IMR-90 (cell line): ENCODE data around the gene CBL. TPM values are rescaled to one million over a fixed set of nuclear protein-coding genes. Genes with fewer than 3 reads are reported as not detected.

Source experiments
- ATAC-seq: fragments of 200-7000 bp; cut with Tn5 transposase; 2 replicates; pipeline ENCODE4 v1.9.1; 2020; ENCODE audit warnings: low read depth, mild to moderate bottlenecking, moderate library complexity
- BruUV-seq: library from RNA; stranded (reverse); fragments of 400-500 nt; replicated peaks from 2 replicates; lab custom pipeline; 2021; lab: Mats Ljungman, UMichigan
- CTCF ChIA-PET: fragments of 300-600 bp; formaldehyde crosslinking; extraction: SDS; loops from one replicate; lab custom pipeline; 2021; ENCODE audit warnings: antibody characterized with exemption; lab: Yijun Ruan, JAX
- POLR2A ChIA-PET: fragments of 300-600 bp; sonication (Branson Sonifier 250); formaldehyde crosslinking; loops from one replicate; lab custom pipeline; 2022; ENCODE audit warnings: antibody characterized with exemption; ENCODE audit not compliant: unreplicated experiment; lab: Charles Lee
- DNase-seq: peaks from one replicate; pipeline ENCODE4 v3.0.0; 2013
- H2AFZ ChIP-seq: replicated peaks from 2 replicates; pipeline ENCODE3; 2013; ENCODE audit warnings: low read length, mild to moderate bottlenecking; ENCODE audit not compliant: poor library complexity
- H2AK5ac ChIP-seq: 2 replicates; pipeline ENCODE4 v1.6.1; 2013; ENCODE audit warnings: low read depth, low read length, inconsistent platforms
- H2AK9ac ChIP-seq: replicated peaks from 2 replicates; pipeline ENCODE3; 2013; ENCODE audit warnings: mild to moderate bottlenecking, low read depth, low read length, moderate library complexity; ENCODE audit not compliant: poor library complexity
- H2BK120ac ChIP-seq: 2 replicates; pipeline ENCODE4 v1.6.1; 2013; ENCODE audit warnings: low read depth, low read length, inconsistent platforms
- H2BK15ac ChIP-seq: 3 replicates; pipeline ENCODE4 v1.6.1; 2013; ENCODE audit warnings: low read depth, low read length, inconsistent platforms
- H2BK20ac ChIP-seq: 2 replicates; pipeline ENCODE4 v1.6.1; 2013; ENCODE audit warnings: low read depth, mild to moderate bottlenecking, inconsistent platforms, low read length, moderate library complexity
- H2BK5ac ChIP-seq: 2 replicates; pipeline ENCODE4 v1.6.1; 2013; ENCODE audit warnings: mild to moderate bottlenecking, low read depth, low read length, inconsistent platforms; ENCODE audit not compliant: poor library complexity, severe bottlenecking
- H3K14ac ChIP-seq: replicated peaks from 2 replicates; pipeline ENCODE4 v1.6.1; 2013; ENCODE audit warnings: low read depth, low read length, inconsistent platforms
- H3K18ac ChIP-seq: 2 replicates; pipeline ENCODE4 v1.6.1; 2013; ENCODE audit warnings: low read depth, low read length, control low read depth
- H3K23ac ChIP-seq: 2 replicates; pipeline ENCODE4 v1.6.1; 2013; ENCODE audit warnings: low read depth, low read length, inconsistent platforms
- H3K27ac ChIP-seq: 2 replicates; pipeline ENCODE4 v1.5.1; 2013; ENCODE audit warnings: mild to moderate bottlenecking, control low read depth, low read length; ENCODE audit not compliant: insufficient read depth
- H3K27me3 ChIP-seq: 2 replicates; pipeline ENCODE4 v1.6.1; 2013; ENCODE audit warnings: low read length; ENCODE audit not compliant: control insufficient read depth, insufficient read depth
- H3K36me3 ChIP-seq: 2 replicates; pipeline ENCODE4 v1.6.1; 2013; ENCODE audit warnings: low read length, mixed read lengths; ENCODE audit not compliant: control insufficient read depth, insufficient read depth
- H3K4ac ChIP-seq: 2 replicates; pipeline ENCODE4 v1.6.1; 2013; ENCODE audit warnings: low read depth, low read length, inconsistent platforms
- H3K4me1 ChIP-seq: 2 replicates; pipeline ENCODE4 v1.6.1; 2013; ENCODE audit warnings: low read length, mixed read lengths; ENCODE audit not compliant: control insufficient read depth, insufficient read depth
- H3K4me2 ChIP-seq: 2 replicates; pipeline ENCODE4 v1.6.1; 2013; ENCODE audit warnings: low read depth, mild to moderate bottlenecking, control low read depth, low read length, moderate library complexity
- H3K4me3 ChIP-seq: 2 replicates; pipeline ENCODE4 v1.5.1; 2013; ENCODE audit warnings: low read depth, mild to moderate bottlenecking, control low read depth, low read length, moderate library complexity; ENCODE audit not compliant: insufficient read depth
- H3K56ac ChIP-seq: 2 replicates; pipeline ENCODE4 v1.6.1; 2013; ENCODE audit warnings: low read length, inconsistent platforms; ENCODE audit not compliant: insufficient read depth; ENCODE audit errors: extremely low read depth
- H3K79me1 ChIP-seq, 2 experiments: 2 replicates each; pipeline ENCODE4 v1.6.1; 2013; ENCODE audit warnings: low read length in 2 of 2, inconsistent platforms in 1 of 2, low read depth in 1 of 2
- H3K9ac ChIP-seq: 2 replicates; pipeline ENCODE4 v1.6.1; 2013; ENCODE audit warnings: low read depth, low read length, control low read depth
- H3K9me1 ChIP-seq: 2 replicates; pipeline ENCODE4 v1.6.1; 2013; ENCODE audit warnings: low read length, inconsistent platforms; ENCODE audit not compliant: insufficient read depth
- H3K9me3 ChIP-seq: 2 replicates; pipeline ENCODE4 v1.6.1; 2013; ENCODE audit warnings: low read length; ENCODE audit not compliant: control insufficient read depth, insufficient read depth
- H4K20me1 ChIP-seq: 2 replicates; pipeline ENCODE4 v1.6.1; 2013; ENCODE audit warnings: low read length, inconsistent platforms; ENCODE audit not compliant: insufficient read depth
- H4K5ac ChIP-seq: 2 replicates; pipeline ENCODE4 v1.6.1; 2013; ENCODE audit warnings: mild to moderate bottlenecking, low read depth, low read length, control low read depth
- H4K8ac ChIP-seq, 2 experiments: 2 replicates each; pipeline ENCODE4 v1.6.1; 2013; ENCODE audit warnings: low read depth in 2 of 2, low read length in 2 of 2, control low read depth in 1 of 2, inconsistent platforms in 1 of 2
- H4K91ac ChIP-seq: 2 replicates; pipeline ENCODE4 v1.6.1; 2013; ENCODE audit warnings: low read depth, low read length, inconsistent platforms; ENCODE audit not compliant: insufficient read depth
- BHLHE40 ChIP-seq: fragments of 150-350 bp; IDR thresholded peaks from 2 replicates; pipeline ENCODE4 v1.6.1; 2016; ENCODE audit warnings: mild to moderate bottlenecking, low read depth, low read length
- CEBPB ChIP-seq: IDR thresholded peaks from 2 replicates; pipeline ENCODE4 v1.6.1; 2012; ENCODE audit warnings: low read depth, low read length, improper control_type of control experiment
- CTCF ChIP-seq: conservative IDR thresholded peaks from 2 replicates; pipeline ENCODE4 v1.5.1; 2012; ENCODE audit warnings: mild to moderate bottlenecking, low read depth, low read length, improper control_type of control experiment
- ELK1 ChIP-seq: fragments of 150-350 bp; IDR thresholded peaks from 2 replicates; pipeline ENCODE4 v1.6.1; 2016; ENCODE audit warnings: low read depth, mild to moderate bottlenecking, low read length, moderate library complexity, borderline replicate concordance
- FOS ChIP-seq: fragments of 150-350 bp; IDR thresholded peaks from 2 replicates; pipeline ENCODE4 v1.6.1; 2016; ENCODE audit warnings: low read depth, low read length
- MAFK ChIP-seq: IDR thresholded peaks from 2 replicates; pipeline ENCODE4 v1.6.1; 2012; ENCODE audit warnings: low read depth, low read length, improper control_type of control experiment
- MAZ ChIP-seq: IDR thresholded peaks from 2 replicates; pipeline ENCODE4 v1.6.1; 2012; ENCODE audit warnings: low read depth, mild to moderate bottlenecking, low read length, improper control_type of control experiment, moderate library complexity, borderline replicate concordance
- MXI1 ChIP-seq: IDR thresholded peaks from 2 replicates; pipeline ENCODE4 v1.6.1; 2012; ENCODE audit warnings: low read depth, mild to moderate bottlenecking, low read length, moderate library complexity, borderline replicate concordance
- NFE2L2 ChIP-seq: fragments of 150-350 bp; IDR thresholded peaks from 2 replicates; pipeline ENCODE4 v1.6.1; 2016; ENCODE audit warnings: low read depth, mild to moderate bottlenecking, low read length
- POLR2A ChIP-seq: IDR thresholded peaks from 2 replicates; pipeline ENCODE4 v1.6.1; 2012; ENCODE audit warnings: mild to moderate bottlenecking, low read depth, low read length
- RAD21 ChIP-seq: IDR thresholded peaks from 2 replicates; pipeline ENCODE4 v1.6.1; 2012; ENCODE audit warnings: low read length, improper control_type of control experiment
- RFX5 ChIP-seq: IDR thresholded peaks from 2 replicates; pipeline ENCODE4 v1.8.0; 2012; ENCODE audit warnings: low read depth, mild to moderate bottlenecking, low read length, moderate library complexity
- WGBS, 2 experiments: methylation state at CpG; one replicate each; pipeline versions ENCODE4 v1.1.5 to v1.1.7; 2013; ENCODE audit warnings: missing lambda C conversion rate in 2 of 2; ENCODE audit not compliant: insufficient read length in 1 of 2; ENCODE audit errors: extremely low coverage in 2 of 2; 5-methylcytosine and 5-hydroxymethylcytosine counted together
- dilution Hi-C: fragments of 300-500 bp; cut with HindIII; formaldehyde crosslinking; loops from one replicate; pipeline ENCODE4 v1.14.3; 2018; ENCODE audit warnings: low sequenced_read_pairs; ENCODE audit not compliant: unreplicated experiment
- in situ Hi-C: fragments of 300-500 bp; cut with MboI; formaldehyde crosslinking; loops from 3 replicates; pipeline ENCODE4 v1.14.3; 2019; ENCODE audit warnings: low sequenced_read_pairs, inconsistent platforms, mixed read lengths
- intact Hi-C: fragments of 100-400 bp; cut with micrococcal nuclease; formaldehyde crosslinking; loops from 2 replicates; pipeline ENCODE4 v1.10.0; 2022
- polyA plus RNA-seq, 3 experiments: library from polyadenylated mRNA; depleted of rRNA; stranded (reverse); fragments of >200 nt; gene quantifications; 2 replicates each; pipeline ENCODE4 v1.2.3, GENCODE V29; 2012; ENCODE audit warnings: low replicate concordance in 1 of 3
- total RNA-seq: library from RNA; depleted of rRNA; stranded (reverse); fragments of >200 nt; gene quantifications from 2 replicates; pipeline ENCODE4 v1.2.3, GENCODE V29; 2012

Gene CBL
- total and polyA plus RNA-seq, 2 of the 4 experiments (the other 2 are of a cell fraction): 6.1 to 11.8 TPM

- no peak overlapping the region for H2AFZ ChIP-seq
- no peaks in the 10 kb centered on the region for H3K9me1 ChIP-seq
- no peak overlapping the region for H2AK5ac ChIP-seq
- no peak overlapping the region for H2BK120ac ChIP-seq
- H3K27me3 ChIP-seq: peaks cover 24% of the 10 kb centered on the region
- H2BK5ac ChIP-seq: no peak overlapping the region
- H3K14ac ChIP-seq: no peak overlapping the region
- POLR2A ChIA-PET: no interaction called here
- no peak overlapping the region for H2BK15ac ChIP-seq
- H3K27ac ChIP-seq: no peak overlapping the region
- no peak for DNase-seq
- no peak overlapping the region for H3K4ac ChIP-seq
- 76% methylated on average over 4 of the region's 8 CpGs; no CpG with 5 or more reads in 1 of the 2 experiments for WGBS, 2 experiments
- dilution Hi-C loops (no loop called here), intact Hi-C loops (no loop called here), in situ Hi-C loops (no loop called here)
- no peak overlapping the region for H4K91ac ChIP-seq
- H2BK20ac ChIP-seq: no peak overlapping the region
- no peak for TF ChIP-seq BHLHE40
- TF ChIP-seq RFX5: no peak
- TF ChIP-seq RAD21: no peak
- TF ChIP-seq ELK1: no peak
- TF ChIP-seq MAZ: no peak
- no peak for TF ChIP-seq POLR2A
- no peak for TF ChIP-seq CTCF
- TF ChIP-seq MXI1: no peak
- TF ChIP-seq FOS: no peak
- TF ChIP-seq CEBPB: no peak
- TF ChIP-seq NFE2L2: no peak
- TF ChIP-seq MAFK: no peak
- no peak overlapping the region for H3K9ac ChIP-seq
- H3K56ac ChIP-seq: no peak overlapping the region
- no peak overlapping the region for H4K5ac ChIP-seq
- H3K4me3 ChIP-seq: no peak overlapping the region
- H3K18ac ChIP-seq: no peak overlapping the region
- H3K36me3 ChIP-seq: no peaks in the 10 kb centered on the region
- no peaks in the 10 kb centered on the region for H3K9me3 ChIP-seq
- CTCF ChIA-PET: no interaction called here
- BruUV-seq: no TSS peak
- H3K23ac ChIP-seq: no peak overlapping the region
- H3K4me2 ChIP-seq: no peak overlapping the region
- peaks cover 2% of the 10 kb centered on the region for H3K4me1 ChIP-seq
- H2AK9ac ChIP-seq: no peak overlapping the region
- ATAC-seq: no peak
- H4K20me1 ChIP-seq: no peaks in the 10 kb centered on the region
- H3K79me1 ChIP-seq: no peaks in the 10 kb centered on the region
- H4K8ac ChIP-seq: no peak overlapping the region
These were observed 44.3 kb upstream of the CBL start for GRCh38 chr11:119161871-119162270.
